Measurements from ENCODE around the gene FAM200B. TPM values are rescaled to one million over a fixed set of nuclear protein-coding genes. Genes with fewer than 3 reads are reported as not detected.

FAM200B gene
- total RNA-seq, 4 donors from 2014 or later, result 40.4 to 88.5 (median 71.2) TPM

DNA sequence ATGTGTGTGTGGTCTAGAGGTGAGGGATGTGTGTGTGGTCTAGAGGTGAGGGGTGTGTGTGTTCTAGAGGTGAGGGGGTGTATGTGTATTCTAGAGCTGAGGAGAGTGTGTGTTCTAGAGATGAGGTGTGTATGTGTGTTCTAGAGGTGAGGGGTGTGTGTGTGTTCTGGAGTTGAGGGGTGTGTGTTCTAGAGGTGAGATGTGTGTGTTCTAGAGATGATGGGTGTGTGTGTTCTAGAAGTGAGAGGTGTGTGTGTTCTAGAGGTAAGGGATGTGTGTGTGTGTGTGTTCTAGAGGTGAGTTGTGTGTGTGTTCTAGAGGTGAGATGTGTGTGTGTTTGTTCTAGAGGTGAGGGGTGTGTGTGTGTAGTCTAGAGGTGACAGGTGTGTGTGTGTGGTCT, 22.5 kb downstream of the FAM200B start:
- intact Hi-C loops (cut with DNase I), result no loop called here
- no peak for DNase-seq (ENCODE audit: extremely low spot score)

DNA sequence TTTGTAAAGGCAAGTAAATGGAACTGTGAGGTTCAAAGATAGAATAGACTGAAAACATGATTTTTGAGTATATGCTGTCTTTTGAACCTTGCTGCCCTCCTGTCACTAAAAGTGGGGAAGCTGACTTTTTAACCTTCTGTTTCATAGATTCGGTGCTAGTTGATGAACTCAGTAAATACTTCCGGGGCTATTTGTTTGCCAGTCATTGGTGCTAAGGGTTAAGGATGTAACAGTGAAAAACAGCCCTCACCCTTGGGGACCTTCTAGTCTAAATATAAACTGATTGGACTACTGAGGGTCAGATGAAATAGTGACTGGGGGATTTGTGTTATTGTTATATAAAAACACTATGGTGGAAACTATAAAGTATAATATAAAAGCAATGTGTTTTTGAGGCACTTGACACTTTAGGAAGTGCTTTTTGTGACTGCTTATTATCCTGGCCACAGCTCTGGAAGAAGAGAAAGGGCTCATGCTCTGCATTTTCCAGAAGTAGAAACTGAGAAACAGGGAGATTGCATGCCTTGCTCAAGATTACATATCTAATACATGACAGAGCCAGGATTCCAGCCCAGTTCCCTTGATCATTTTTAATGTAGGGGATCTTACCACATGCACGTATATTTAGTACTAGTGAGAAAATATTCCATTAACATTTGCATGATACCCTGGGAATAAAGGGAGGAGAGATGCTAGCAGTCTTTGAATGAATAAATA, 25.2 kb downstream of the FAM200B start:
- H3K9me3 ChIP-seq, result no peaks in the 10 kb centered on the region
- H3K36me3 ChIP-seq, result no peaks in the 10 kb centered on the region
- H3K4me1 ChIP-seq, result peaks cover 9 to 14% (median 13%) of the 10 kb centered on the region in 4 donors
- TF ChIP-seq POLR2A (IDR thresholded peaks at IDR 0.05; ENCODE audit: low read depth) (no peak), POLR2AphosphoS5 (IDR thresholded peaks at IDR 0.05) (no peak), EP300 (IDR thresholded peaks at IDR 0.05) (no peak)
- TF ChIP-seq, protein P1, sequence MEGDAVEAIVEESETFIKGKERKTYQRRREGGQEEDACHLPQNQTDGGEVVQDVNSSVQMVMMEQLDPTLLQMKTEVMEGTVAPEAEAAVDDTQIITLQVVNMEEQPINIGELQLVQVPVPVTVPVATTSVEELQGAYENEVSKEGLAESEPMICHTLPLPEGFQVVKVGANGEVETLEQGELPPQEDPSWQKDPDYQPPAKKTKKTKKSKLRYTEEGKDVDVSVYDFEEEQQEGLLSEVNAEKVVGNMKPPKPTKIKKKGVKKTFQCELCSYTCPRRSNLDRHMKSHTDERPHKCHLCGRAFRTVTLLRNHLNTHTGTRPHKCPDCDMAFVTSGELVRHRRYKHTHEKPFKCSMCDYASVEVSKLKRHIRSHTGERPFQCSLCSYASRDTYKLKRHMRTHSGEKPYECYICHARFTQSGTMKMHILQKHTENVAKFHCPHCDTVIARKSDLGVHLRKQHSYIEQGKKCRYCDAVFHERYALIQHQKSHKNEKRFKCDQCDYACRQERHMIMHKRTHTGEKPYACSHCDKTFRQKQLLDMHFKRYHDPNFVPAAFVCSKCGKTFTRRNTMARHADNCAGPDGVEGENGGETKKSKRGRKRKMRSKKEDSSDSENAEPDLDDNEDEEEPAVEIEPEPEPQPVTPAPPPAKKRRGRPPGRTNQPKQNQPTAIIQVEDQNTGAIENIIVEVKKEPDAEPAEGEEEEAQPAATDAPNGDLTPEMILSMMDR (IDR thresholded peaks at IDR 0.05), result no peak
- H3K4me3 ChIP-seq, result no peak overlapping the region
- peak; percentile 70 for DNase-seq (ENCODE audit: extremely low spot score)
- no peaks in the 10 kb centered on the region for H3K27me3 ChIP-seq
- no peak overlapping the region for H3K27ac ChIP-seq (replicated peaks in 1 of 4)
- intact Hi-C loops (cut with DNase I), result no loop called here
- WGBS, result 60% methylated on average over 3 of the region's 3 CpGs

More for the DNA sequence above, 22.5 kb downstream of the FAM200B start:
- Histone ChIP-seq H3K36me3 (no peaks in the 10 kb centered on the region), H3K9me3 (no peaks in the 10 kb centered on the region), H3K27ac (replicated peaks in 1 of 4) (no peak overlapping the region), H3K4me3 (no peak overlapping the region), H3K27me3 (no peaks in the 10 kb centered on the region), H3K4me1 (peaks cover 9 to 14% (median 13%) of the 10 kb centered on the region in 4 donors)
- TF ChIP-seq EP300 (IDR thresholded peaks at IDR 0.05) (no peak), POLR2AphosphoS5 (IDR thresholded peaks at IDR 0.05) (no peak)

DNA sequence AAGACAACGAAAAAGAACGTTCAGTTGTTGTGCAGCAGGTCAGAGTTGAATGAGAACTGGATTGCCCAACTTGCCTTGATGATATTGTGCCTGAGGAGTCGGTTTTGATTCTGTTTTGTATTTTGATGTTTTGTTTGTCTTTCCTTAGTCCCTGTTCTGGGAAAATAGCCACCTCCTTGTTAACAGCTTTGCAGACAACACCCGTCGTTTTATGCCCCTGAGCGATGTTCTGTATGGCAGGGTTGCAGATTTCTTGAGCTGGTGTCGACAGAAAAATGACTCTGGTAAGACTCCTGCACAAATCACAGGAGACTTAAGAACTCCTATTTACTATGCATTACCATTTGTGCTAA, 25.7 kb downstream of the FAM200B start:
- intact Hi-C loops (cut with DNase I), result no loop called here
- Histone ChIP-seq H3K36me3 (no peaks in the 10 kb centered on the region), H3K27ac (replicated peaks in 1 of 4) (no peak overlapping the region), H3K27me3 (no peaks in the 10 kb centered on the region), H3K4me3 (no peak overlapping the region), H3K9me3 (no peaks in the 10 kb centered on the region), H3K4me1 (peaks cover 7 to 12% (median 12%) of the 10 kb centered on the region in 4 donors)
- TF ChIP-seq, protein P1 (IDR thresholded peaks at IDR 0.05), result no peak
- TF ChIP-seq EP300 (IDR thresholded peaks at IDR 0.05) (no peak), POLR2AphosphoS5 (IDR thresholded peaks at IDR 0.05) (no peak), POLR2A (IDR thresholded peaks at IDR 0.05; ENCODE audit: low read depth) (no peak)
- 64% methylated on average over 7 of the region's 7 CpGs for WGBS
- DNase-seq (ENCODE audit: extremely low spot score), result peak; percentile 64

DNA sequence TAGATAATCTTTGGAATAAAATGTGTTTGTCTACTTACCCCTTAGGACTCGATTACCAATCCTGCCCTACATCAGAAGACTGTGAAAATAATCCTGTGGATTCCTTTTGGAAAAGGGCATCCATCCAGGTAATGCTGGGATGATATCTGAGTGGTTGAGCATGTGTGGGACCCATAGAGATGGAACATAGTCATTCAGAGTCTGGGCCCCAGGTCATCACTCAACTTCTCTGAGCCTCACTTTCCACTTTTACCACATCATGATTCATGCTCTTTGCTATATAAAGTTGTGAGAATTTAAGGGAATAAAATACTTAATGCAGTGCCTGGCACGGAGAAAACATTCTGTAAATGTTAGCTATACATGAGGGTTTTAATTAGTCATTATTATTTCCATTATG, 30.1 kb downstream of the FAM200B start:
- peaks cover 0 to 11% (median 4%) of the 10 kb centered on the region in 4 donors for H3K4me1 ChIP-seq
- no peak overlapping the region for H3K4me3 ChIP-seq
- no peaks in the 10 kb centered on the region for H3K36me3 ChIP-seq
- TF ChIP-seq POLR2AphosphoS5 (IDR thresholded peaks at IDR 0.05), result no peak
- no peak for TF ChIP-seq POLR2A (IDR thresholded peaks at IDR 0.05; ENCODE audit: low read depth)
- TF ChIP-seq, protein P1 (IDR thresholded peaks at IDR 0.05), result no peak
- 100% methylated on average over 2 of the region's 2 CpGs for WGBS
- no peak for DNase-seq (ENCODE audit: extremely low spot score)
- H3K27ac ChIP-seq (replicated peaks in 1 of 4), result no peak overlapping the region
- H3K27me3 ChIP-seq, result no peaks in the 10 kb centered on the region
- no peaks in the 10 kb centered on the region for H3K9me3 ChIP-seq
- intact Hi-C loops (cut with DNase I), result no loop called here

DNA sequence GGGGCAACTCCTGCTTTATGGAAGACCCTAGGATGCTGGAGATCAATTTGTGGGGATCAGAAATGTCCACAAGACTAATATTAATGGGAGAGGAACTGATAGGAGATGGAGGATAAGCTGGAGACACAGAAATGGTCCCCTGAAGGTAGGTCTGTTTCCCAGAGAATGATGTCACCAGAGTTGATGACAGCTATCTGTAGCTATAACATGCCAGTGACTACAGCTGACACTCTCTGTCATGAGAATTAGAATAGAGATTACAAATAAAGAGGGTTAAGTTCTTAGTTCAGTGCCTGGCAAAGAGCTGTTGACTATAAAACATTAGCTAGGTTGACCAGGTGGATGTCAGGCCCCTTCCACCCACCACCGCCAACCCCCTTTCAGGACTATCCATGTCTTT, 30.6 kb downstream of the FAM200B start:
- Histone ChIP-seq H3K36me3 (no peaks in the 10 kb centered on the region), H3K4me1 (peaks cover 0 to 15% (median 6%) of the 10 kb centered on the region in 4 donors), H3K9me3 (no peaks in the 10 kb centered on the region), H3K27ac (replicated peaks in 1 of 4) (no peak overlapping the region), H3K4me3 (no peak overlapping the region), H3K27me3 (no peaks in the 10 kb centered on the region)
- TF ChIP-seq POLR2A (IDR thresholded peaks at IDR 0.05; ENCODE audit: low read depth), result no peak
- TF ChIP-seq, protein P1 (IDR thresholded peaks at IDR 0.05), result no peak
- no peak for TF ChIP-seq POLR2AphosphoS5 (IDR thresholded peaks at IDR 0.05)
- no peak for TF ChIP-seq EP300 (IDR thresholded peaks at IDR 0.05)
- intact Hi-C loops (cut with DNase I), result no loop called here
- no peak for DNase-seq (ENCODE audit: extremely low spot score)
- 100% methylated on average over 1 of the region's 1 CpG for WGBS

Measured in esophagus muscularis mucosa (tissue), 4 donors.